Body of pancreas (tissue), 4 donors: ENCODE results near the gene LTB4R. TPM values are rescaled to one million over a fixed set of nuclear protein-coding genes. Genes with fewer than 3 reads are reported as not detected.

Experiments used
- ATAC-seq: fragments of 150-250 bp; one replicate; pipeline ENCODE4 v1.9.1; 2016
- DNase-seq, 4 donors: peaks; one replicate each; pipeline ENCODE4 v3.0.0-alpha.2; 2019
- H3K27ac ChIP-seq, 4 donors: fragments of 200-600 bp; sonication (generic); 1 replicate in 3 of 4; 2 replicates in 1 of 4; pipeline versions ENCODE4 v1.5.1 to v1.6.1; 2016 to 2019; ENCODE audit warnings: mild to moderate bottlenecking in 1 of 4, mixed read lengths in 1 of 4, moderate library complexity in 1 of 4
- H3K27me3 ChIP-seq, 2 donors: fragments of 200-600 bp; sonication (generic); one replicate each; pipeline ENCODE4 v1.6.0; 2016; ENCODE audit warnings: mild to moderate bottlenecking in 1 of 2
- H3K36me3 ChIP-seq, 2 donors: fragments of 200-600 bp; sonication (generic); replicated peaks in 1 of 2; 2 replicates each; pipeline ENCODE4 v1.5.1; 2016; ENCODE audit warnings: low read depth in 2 of 2; ENCODE audit not compliant: insufficient read depth in 1 of 2
- H3K4me1 ChIP-seq: fragments of 200-600 bp; sonication (generic); one replicate; pipeline ENCODE4 v1.6.0; 2016
- H3K4me3 ChIP-seq, 2 donors: fragments of 200-600 bp; sonication (generic); 1 replicate in 1 of 2; 2 replicates in 1 of 2; pipeline ENCODE4 v1.5.1; 2016 to 2019
- H3K9me3 ChIP-seq, 3 donors: fragments of 200-600 bp; sonication (generic); 1 replicate in 2 of 3; 2 replicates in 1 of 3; pipeline ENCODE4 v1.5.1; 2016
- CTCF ChIP-seq, 7 experiments: fragments of 450-650 bp in 4 of 7; fragments of 200-600 bp in 3 of 7; sonication (generic) in 3 of 7; IDR thresholded peaks; one replicate each; pipeline ENCODE4 v1.5.1; 2016 to 2019; ENCODE audit warnings: antibody characterized with exemption in 7 of 7
- POLR2A ChIP-seq, 3 donors: fragments of 450-650 bp; IDR thresholded peaks; one replicate each; pipeline ENCODE4 v1.6.1; 2016; ENCODE audit warnings: antibody characterized with exemption in 3 of 3, mild to moderate bottlenecking in 2 of 3
- WGBS, 2 donors: methylation state at CpG; one replicate each; pipeline ENCODE4 v1.1.5; 2017; 5-methylcytosine and 5-hydroxymethylcytosine counted together
- intact Hi-C: fragments of 100-400 bp; cut with DNase I; formaldehyde crosslinking; loops from one replicate; pipeline ENCODE4 v1.15.1; 2023
- total RNA-seq, 2 donors: library from RNA; depleted of rRNA; stranded (reverse); fragments of >200 nt; gene quantifications; one replicate each; pipeline ENCODE4 v1.1.0, GENCODE V29; 2016

LTB4R gene
- total RNA-seq, 2 donors from 2014 or later = 3.6 to 9.1 TPM

GRCh38 chr14:24321212-24321975 lies 10.1 kb downstream of the LTB4R start:
- H3K4me1 ChIP-seq = peaks cover 3% of the 10 kb centered on the region
- no peaks in the 10 kb centered on the region for H3K36me3 ChIP-seq
- no peak for ATAC-seq
- WGBS, 2 donors = 75 to 81% methylated on average over 14 of the region's 14 CpGs
- H3K4me3 ChIP-seq = no peak overlapping the region
- TF ChIP-seq CTCF (IDR thresholded peaks at IDR 0.05) (no peak), POLR2A (IDR thresholded peaks at IDR 0.05) (no peak)
- H3K9me3 ChIP-seq = no peaks in the 10 kb centered on the region
- DNase-seq = no peak
- intact Hi-C loops = no loop called here
- H3K27me3 ChIP-seq = no peaks in the 10 kb centered on the region
- no peak overlapping the region for H3K27ac ChIP-seq

DNA sequence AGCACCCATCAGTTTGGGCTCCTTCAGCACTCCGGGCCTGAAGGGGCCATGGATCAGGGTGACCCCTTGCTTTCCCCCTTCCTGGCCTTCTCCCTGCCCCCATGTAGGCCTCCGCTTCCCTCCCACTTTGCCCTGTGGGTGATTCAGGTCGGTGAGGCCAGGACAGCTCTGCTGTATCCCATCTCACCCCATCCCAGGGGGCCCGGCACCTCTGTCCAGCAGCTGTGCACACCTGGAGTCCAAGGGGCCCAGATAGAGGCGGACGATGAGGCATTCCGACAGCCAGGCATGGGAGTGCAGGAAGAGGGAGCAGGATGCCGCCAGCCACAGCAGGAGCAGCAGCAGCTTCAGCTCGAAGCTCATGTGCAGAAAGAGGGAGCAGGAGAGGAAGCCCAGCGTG lies 11.4 kb downstream of the LTB4R start:
- 82% methylated on average over 3 to 10 of the region's 10 CpGs for WGBS, 2 donors
- intact Hi-C loops = no loop called here
- TF ChIP-seq CTCF (IDR thresholded peaks at IDR 0.05) (no peak), POLR2A (IDR thresholded peaks at IDR 0.05) (no peak)
- Histone ChIP-seq H3K27ac (no peak overlapping the region), H3K27me3 (no peaks in the 10 kb centered on the region), H3K4me1 (no peaks in the 10 kb centered on the region), H3K36me3 (no peaks in the 10 kb centered on the region), H3K4me3 (no peak overlapping the region), H3K9me3 (no peaks in the 10 kb centered on the region)
- ATAC-seq (no peak), DNase-seq (no peak)

DNA sequence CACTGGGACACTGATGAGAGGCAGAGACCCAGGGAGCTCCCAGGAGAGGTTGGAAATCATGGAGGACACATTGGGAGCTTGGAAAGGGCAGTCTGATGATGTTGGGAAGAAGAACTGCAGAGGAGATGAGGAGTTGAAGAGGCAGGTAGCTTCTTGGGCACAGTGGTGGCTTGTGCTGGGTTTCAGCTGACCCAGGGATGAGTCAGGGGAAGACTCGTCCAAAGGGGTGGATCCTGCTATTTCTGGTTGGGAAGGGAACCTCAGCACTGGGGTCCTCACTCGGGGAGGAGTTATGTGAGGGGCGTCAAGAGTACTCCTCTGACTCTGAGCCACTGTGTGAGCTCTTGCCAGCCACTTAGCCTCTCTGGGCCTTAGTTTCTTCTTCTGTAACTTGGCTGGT lies 12.0 kb downstream of the LTB4R start:
- no peaks in the 10 kb centered on the region for H3K27me3 ChIP-seq
- 23 to 53% methylated on average over 1 to 3 of the region's 3 CpGs for WGBS, 2 donors
- no peaks in the 10 kb centered on the region for H3K36me3 ChIP-seq
- H3K4me1 ChIP-seq = no peaks in the 10 kb centered on the region
- no peak for ATAC-seq
- H3K4me3 ChIP-seq = no peak overlapping the region
- no peak for DNase-seq
- H3K9me3 ChIP-seq = no peaks in the 10 kb centered on the region
- no peak for TF ChIP-seq CTCF (IDR thresholded peaks at IDR 0.05)
- no peak for TF ChIP-seq POLR2A (IDR thresholded peaks at IDR 0.05)
- no peak overlapping the region for H3K27ac ChIP-seq
- intact Hi-C loops = no loop called here

GRCh38 chr14:24324024-24324423 lies 12.7 kb downstream of the LTB4R start:
- Histone ChIP-seq H3K27ac (no peak overlapping the region), H3K4me3 (no peak overlapping the region), H3K36me3 (no peaks in the 10 kb centered on the region), H3K27me3 (no peaks in the 10 kb centered on the region), H3K9me3 (no peaks in the 10 kb centered on the region), H3K4me1 (no peaks in the 10 kb centered on the region)
- ATAC-seq (no peak), DNase-seq (no peak)
- WGBS, 2 donors = 67 to 83% methylated on average over 2 to 6 of the region's 6 CpGs
- TF ChIP-seq POLR2A (IDR thresholded peaks at IDR 0.05) (no peak), CTCF (IDR thresholded peaks at IDR 0.05) (no peak)
- intact Hi-C loops = no loop called here

GRCh38 chr14:24325041-24325530 lies 13.8 kb downstream of the LTB4R start:
- DNase-seq (no peak), ATAC-seq (no peak)
- Histone ChIP-seq H3K4me3 (no peak overlapping the region), H3K27me3 (no peaks in the 10 kb centered on the region), H3K9me3 (no peaks in the 10 kb centered on the region), H3K27ac (no peak overlapping the region), H3K4me1 (no peaks in the 10 kb centered on the region), H3K36me3 (no peaks in the 10 kb centered on the region)
- 59 to 74% methylated on average over 5 of the region's 5 CpGs for WGBS, 2 donors
- intact Hi-C loops = no loop called here
- TF ChIP-seq POLR2A (IDR thresholded peaks at IDR 0.05) (no peak), CTCF (IDR thresholded peaks at IDR 0.05) (no peak)
